HG02852 (cell line): ENCODE data around the gene SLAMF9.

Experiments
- ATAC-seq: cut with Tn5 transposase; IDR thresholded peaks from one replicate; pipeline ENCODE4 v1.9.1; 2021; ENCODE audit warnings: mild to moderate bottlenecking, moderate library complexity; ENCODE audit not compliant: unreplicated experiment

Gene SLAMF9

GRCh38 chr1:159902541-159902940 lies 51.5 kb downstream of the SLAMF9 start:
- ATAC-seq = no peak
